H9 (cell line): ENCODE measurements around the gene LRP1B. TPM values are rescaled to one million over a fixed set of nuclear protein-coding genes. Genes with fewer than 3 reads are reported as not detected.

Experiments used
- DNase-seq: peaks from one replicate; pipeline ENCODE4 v3.0.0-alpha.2; 2017
- H2AFZ ChIP-seq: one replicate; pipeline ENCODE4 v1.6.1; 2013; ENCODE audit warnings: mild to moderate bottlenecking, low read length, control low read depth, moderate library complexity
- H2AK5ac ChIP-seq: 2 replicates; pipeline ENCODE4 v1.6.1; 2013; ENCODE audit warnings: low read length, control low read depth, mixed read lengths; ENCODE audit not compliant: insufficient read length
- H2BK120ac ChIP-seq: one replicate; pipeline ENCODE4 v1.6.1; 2013; ENCODE audit warnings: low read depth, mild to moderate bottlenecking, low read length, control low read depth, inconsistent platforms; ENCODE audit not compliant: poor library complexity, severe bottlenecking
- H2BK12ac ChIP-seq: 2 replicates; pipeline ENCODE4 v1.6.1; 2013; ENCODE audit warnings: low read length, control low read depth, mixed read lengths, low read depth; ENCODE audit not compliant: insufficient read length
- H2BK15ac ChIP-seq: 2 replicates; pipeline ENCODE4 v1.6.1; 2013; ENCODE audit warnings: low read depth, low read length, control low read depth
- H2BK20ac ChIP-seq: one replicate; pipeline ENCODE4 v1.6.1; 2013; ENCODE audit warnings: low read depth, mild to moderate bottlenecking, low read length, control low read depth, inconsistent platforms; ENCODE audit not compliant: poor library complexity, severe bottlenecking
- H2BK5ac ChIP-seq: 2 replicates; pipeline ENCODE4 v1.6.1; 2013; ENCODE audit warnings: low read length, control low read depth, mixed read lengths; ENCODE audit not compliant: insufficient read length
- H3K14ac ChIP-seq: 2 replicates; pipeline ENCODE4 v1.6.1; 2013; ENCODE audit warnings: low read length, control low read depth; ENCODE audit not compliant: insufficient read depth
- H3K18ac ChIP-seq: 2 replicates; pipeline ENCODE4 v1.6.1; 2013; ENCODE audit warnings: low read depth, mild to moderate bottlenecking, mixed read lengths, low read length, control low read depth; ENCODE audit not compliant: insufficient read length
- H3K23ac ChIP-seq: 2 replicates; pipeline ENCODE4 v1.6.1; 2013; ENCODE audit warnings: low read length, control low read depth, mixed read lengths, low read depth; ENCODE audit not compliant: insufficient read length
- H3K23me2 ChIP-seq: 2 replicates; pipeline ENCODE4 v1.6.1; 2013; ENCODE audit warnings: low read depth, mild to moderate bottlenecking, mixed read lengths, low read length, control low read depth; ENCODE audit not compliant: insufficient read length, poor library complexity, severe bottlenecking
- H3K27ac ChIP-seq: 2 replicates; pipeline ENCODE4 v1.5.1; 2013; ENCODE audit warnings: low read length, control low read depth, mixed read lengths, low read depth; ENCODE audit not compliant: insufficient read length
- H3K27me3 ChIP-seq: 2 replicates; pipeline ENCODE4 v1.6.1; 2013; ENCODE audit warnings: low read length, control low read depth, inconsistent platforms; ENCODE audit not compliant: insufficient read depth
- H3K4ac ChIP-seq: 2 replicates; pipeline ENCODE4 v1.6.1; 2013; ENCODE audit warnings: low read depth, mild to moderate bottlenecking, control low read depth, inconsistent platforms, low read length, moderate library complexity
- H3K4me1 ChIP-seq: 2 replicates; pipeline ENCODE4 v1.6.1; 2013; ENCODE audit warnings: low read length, control low read depth, inconsistent platforms; ENCODE audit not compliant: insufficient read depth
- H3K4me2 ChIP-seq: 2 replicates; pipeline ENCODE4 v1.6.1; 2013; ENCODE audit warnings: low read length, control low read depth, mixed read lengths; ENCODE audit not compliant: insufficient read length, insufficient read depth
- H3K56ac ChIP-seq: 2 replicates; pipeline ENCODE4 v1.6.1; 2013; ENCODE audit warnings: low read depth, mild to moderate bottlenecking, mixed read lengths, low read length, control low read depth; ENCODE audit not compliant: insufficient read length
- H3K79me1 ChIP-seq: 2 replicates; pipeline ENCODE4 v1.6.1; 2013; ENCODE audit warnings: low read depth, mild to moderate bottlenecking, moderate library complexity, low read length, control low read depth, inconsistent platforms; ENCODE audit not compliant: insufficient read depth, poor library complexity, severe bottlenecking
- H3K79me2 ChIP-seq: 2 replicates; pipeline ENCODE4 v1.6.1; 2013; ENCODE audit warnings: low read length, control low read depth, inconsistent platforms; ENCODE audit not compliant: insufficient read depth
- H3K9ac ChIP-seq: 2 replicates; pipeline ENCODE4 v1.6.1; 2013; ENCODE audit warnings: low read length, control low read depth, mixed read lengths; ENCODE audit not compliant: insufficient read length; ENCODE audit errors: extremely low read depth
- H3K9me3 ChIP-seq: one replicate; pipeline ENCODE4 v1.6.1; 2013; ENCODE audit warnings: low read depth, low read length, inconsistent platforms; ENCODE audit not compliant: control insufficient read depth
- H3T11ph ChIP-seq: one replicate; pipeline ENCODE4 v1.6.1; 2013; ENCODE audit warnings: mild to moderate bottlenecking, low read length, control low read depth, inconsistent platforms
- H4K20me1 ChIP-seq: one replicate; pipeline ENCODE4 v1.6.1; 2013; ENCODE audit not compliant: control insufficient read depth, insufficient read length, insufficient read depth
- H4K5ac ChIP-seq: 2 replicates; pipeline ENCODE4 v1.6.1; 2013; ENCODE audit warnings: low read depth, mild to moderate bottlenecking, mixed read lengths, low read length, control low read depth; ENCODE audit not compliant: insufficient read length
- H4K8ac ChIP-seq: replicated peaks from 2 replicates; pipeline ENCODE4 v1.6.1; 2013; ENCODE audit warnings: low read length, control low read depth, mixed read lengths, low read depth; ENCODE audit not compliant: insufficient read length
- H4K91ac ChIP-seq: 2 replicates; pipeline ENCODE4 v1.6.1; 2013; ENCODE audit warnings: low read depth, mild to moderate bottlenecking, moderate library complexity, mixed read lengths, low read length, control low read depth; ENCODE audit not compliant: insufficient read length
- H3K27ac Mint-ChIP-seq, 3 experiments: 2 replicates in 2 of 3; 3 replicates in 1 of 3; pipeline ENCODE4 v1.8.0; 2020 to 2021; ENCODE audit warnings: mixed read lengths in 3 of 3, mild to moderate bottlenecking in 1 of 3, moderate library complexity in 1 of 3
- H3K27me3 Mint-ChIP-seq: 2 replicates; pipeline ENCODE4 v1.8.0; 2021; ENCODE audit warnings: low read depth, mild to moderate bottlenecking, moderate library complexity, mixed read lengths
- H3K36me3 Mint-ChIP-seq, 3 experiments: 2 replicates in 2 of 3; 3 replicates in 1 of 3; pipeline ENCODE4 v1.8.0; 2020 to 2021; ENCODE audit warnings: low read depth in 3 of 3, mixed read lengths in 3 of 3; ENCODE audit not compliant: insufficient read depth in 1 of 3
- H3K4me1 Mint-ChIP-seq, 2 experiments: 2 replicates each; pipeline ENCODE4 v1.8.0; 2020; ENCODE audit warnings: mixed read lengths in 2 of 2
- H3K4me3 Mint-ChIP-seq, 2 experiments: 2 replicates in 1 of 2; 3 replicates in 1 of 2; pipeline ENCODE4 v1.8.0; 2020 to 2021; ENCODE audit warnings: mild to moderate bottlenecking in 2 of 2, mixed read lengths in 2 of 2, moderate library complexity in 1 of 2
- H3K9me3 Mint-ChIP-seq, 2 experiments: 2 replicates in 1 of 2; 3 replicates in 1 of 2; pipeline ENCODE4 v1.8.0; 2020; ENCODE audit warnings: mild to moderate bottlenecking in 2 of 2, mixed read lengths in 2 of 2, moderate library complexity in 1 of 2
- total RNA-seq: library from RNA; stranded (reverse); gene quantifications from 2 replicates; pipeline ENCODE4 v1.2.1, GENCODE V29; 2021
- TF ChIP-seq, protein P1 (sequence below): fragments of 200-600 bp; sonication (generic); conservative IDR thresholded peaks from 3 replicates; pipeline ENCODE4 v1.8.0; 2021; ENCODE audit warnings: antibody characterized with exemption, mild to moderate bottlenecking

The LRP1B gene
- total RNA-seq, 1 experiment from 2014 or later, result not detected

DNA sequence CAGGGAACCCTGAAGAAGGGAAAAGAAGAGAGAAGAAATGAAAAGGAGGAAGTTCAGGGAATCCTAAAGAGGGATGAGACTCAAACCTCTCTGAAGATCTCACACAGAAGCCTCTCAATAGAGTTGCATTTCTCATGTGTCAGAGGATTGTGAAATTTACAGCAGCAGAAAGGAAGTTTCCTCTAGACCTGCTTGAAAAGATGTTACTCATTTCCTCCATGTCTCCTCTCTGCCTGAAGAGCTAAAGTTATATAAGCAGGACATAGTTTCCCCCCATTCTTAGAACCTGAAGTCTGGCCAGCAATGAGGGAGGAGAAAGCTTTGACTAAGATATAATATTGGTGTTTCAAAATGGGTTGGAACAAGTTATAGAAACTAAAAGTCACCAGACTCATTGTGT is 1155.6 kb downstream of the LRP1B start:
- Mint-ChIP-seq H3K27me3 (no peaks in the 10 kb centered on the region), H3K4me1 (peaks cover 6 to 10% of the 10 kb centered on the region in 2 experiments; a peak in 3 of 4 replicates), H3K9me3 (peaks cover 0 to 3% of the 10 kb centered on the region in 2 experiments; a peak in 2 of 5 replicates), H3K4me3 (no peak overlapping the region), H3K36me3 (0 out of 7 replicates have a peak, but pooled peaks cover 0 to 5% (median 0%) of the 10 kb centered on the region in 3 experiments), H3K27ac (no peak overlapping the region)
- no peak overlapping the region for H3K4me2 ChIP-seq
- no peak overlapping the region for H2BK15ac ChIP-seq
- no peaks in the 10 kb centered on the region for H4K20me1 ChIP-seq
- peaks cover 3% of the 10 kb centered on the region; the same call in 1 of the 2 replicates for H3K4me1 ChIP-seq
- no peak overlapping the region for H3K18ac ChIP-seq
- no peak overlapping the region for H3K27ac ChIP-seq
- H3K56ac ChIP-seq, result no peak overlapping the region
- H3T11ph ChIP-seq, result no peak overlapping the region
- no peak overlapping the region for H3K9ac ChIP-seq
- H3K79me1 ChIP-seq, result no peaks in the 10 kb centered on the region
- H3K4ac ChIP-seq, result no peak overlapping the region
- no peak overlapping the region for H2AK5ac ChIP-seq
- no peak overlapping the region for H2BK20ac ChIP-seq
- H2BK120ac ChIP-seq, result no peak overlapping the region
- no peaks in the 10 kb centered on the region for H3K79me2 ChIP-seq
- no peak overlapping the region for H4K91ac ChIP-seq
- no peaks in the 10 kb centered on the region for H3K27me3 ChIP-seq
- H2AFZ ChIP-seq, result no peak overlapping the region
- H2BK5ac ChIP-seq, result no peak overlapping the region
- H3K23ac ChIP-seq, result no peak overlapping the region
- no peak overlapping the region for H3K14ac ChIP-seq
- no peak for DNase-seq
- H3K9me3 ChIP-seq, result no peaks in the 10 kb centered on the region
- no peak overlapping the region for H4K8ac ChIP-seq
- no peaks in the 10 kb centered on the region for H3K23me2 ChIP-seq
- no peak overlapping the region for H2BK12ac ChIP-seq
- no peak overlapping the region for H4K5ac ChIP-seq
- TF ChIP-seq, protein P1, sequence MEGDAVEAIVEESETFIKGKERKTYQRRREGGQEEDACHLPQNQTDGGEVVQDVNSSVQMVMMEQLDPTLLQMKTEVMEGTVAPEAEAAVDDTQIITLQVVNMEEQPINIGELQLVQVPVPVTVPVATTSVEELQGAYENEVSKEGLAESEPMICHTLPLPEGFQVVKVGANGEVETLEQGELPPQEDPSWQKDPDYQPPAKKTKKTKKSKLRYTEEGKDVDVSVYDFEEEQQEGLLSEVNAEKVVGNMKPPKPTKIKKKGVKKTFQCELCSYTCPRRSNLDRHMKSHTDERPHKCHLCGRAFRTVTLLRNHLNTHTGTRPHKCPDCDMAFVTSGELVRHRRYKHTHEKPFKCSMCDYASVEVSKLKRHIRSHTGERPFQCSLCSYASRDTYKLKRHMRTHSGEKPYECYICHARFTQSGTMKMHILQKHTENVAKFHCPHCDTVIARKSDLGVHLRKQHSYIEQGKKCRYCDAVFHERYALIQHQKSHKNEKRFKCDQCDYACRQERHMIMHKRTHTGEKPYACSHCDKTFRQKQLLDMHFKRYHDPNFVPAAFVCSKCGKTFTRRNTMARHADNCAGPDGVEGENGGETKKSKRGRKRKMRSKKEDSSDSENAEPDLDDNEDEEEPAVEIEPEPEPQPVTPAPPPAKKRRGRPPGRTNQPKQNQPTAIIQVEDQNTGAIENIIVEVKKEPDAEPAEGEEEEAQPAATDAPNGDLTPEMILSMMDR, result no peak
